Trophoblast cell (in vitro differentiated cells and primary cell): Measurements from ENCODE around the gene RCAN2.

Experiments
- DNase-seq, 2 donors: peaks; one replicate each; pipeline ENCODE4 v3.0.0-alpha.2; 2016
- H2AFZ ChIP-seq: 2 replicates; pipeline ENCODE4 v1.6.1; 2013; ENCODE audit warnings: low read length, moderate library complexity, mild to moderate bottlenecking; ENCODE audit not compliant: insufficient read depth, poor library complexity
- H2AK5ac ChIP-seq: 2 replicates; pipeline ENCODE4 v1.6.1; 2013; ENCODE audit warnings: mild to moderate bottlenecking, low read length
- H2BK120ac ChIP-seq: 2 replicates; pipeline ENCODE4 v1.6.1; 2013; ENCODE audit warnings: low read length, mild to moderate bottlenecking, moderate library complexity; ENCODE audit not compliant: insufficient read depth, poor library complexity
- H2BK12ac ChIP-seq: 2 replicates; pipeline ENCODE4 v1.6.1; 2013; ENCODE audit warnings: mild to moderate bottlenecking, low read length, moderate library complexity
- H2BK5ac ChIP-seq: 2 replicates; pipeline ENCODE4 v1.6.1; 2013; ENCODE audit warnings: low read length, low read depth, moderate library complexity, mild to moderate bottlenecking; ENCODE audit not compliant: poor library complexity
- H3K14ac ChIP-seq: 2 replicates; pipeline ENCODE4 v1.6.1; 2013; ENCODE audit warnings: mild to moderate bottlenecking, low read length
- H3K18ac ChIP-seq: 2 replicates; pipeline ENCODE4 v1.6.1; 2013; ENCODE audit warnings: mild to moderate bottlenecking, low read length
- H3K23ac ChIP-seq: 2 replicates; pipeline ENCODE4 v1.6.1; 2013; ENCODE audit warnings: low read length
- H3K27ac ChIP-seq: 2 replicates; pipeline ENCODE4 v1.5.1; 2013; ENCODE audit warnings: low read depth, mild to moderate bottlenecking, inconsistent platforms, low read length, moderate library complexity
- H3K27me3 ChIP-seq: 2 replicates; pipeline ENCODE4 v1.6.1; 2013; ENCODE audit warnings: inconsistent platforms, mild to moderate bottlenecking, low read length, moderate library complexity; ENCODE audit not compliant: insufficient read depth
- H3K36me3 ChIP-seq, 2 experiments: 1 replicate in 1 of 2; 2 replicates in 1 of 2; pipeline ENCODE4 v1.6.1; 2013; ENCODE audit warnings: low read length in 2 of 2, mild to moderate bottlenecking in 2 of 2, moderate library complexity in 1 of 2; ENCODE audit not compliant: insufficient read depth in 2 of 2, control insufficient read depth in 1 of 2
- H3K4ac ChIP-seq: 2 replicates; pipeline ENCODE4 v1.6.1; 2013; ENCODE audit warnings: low read depth, mild to moderate bottlenecking, low read length, moderate library complexity
- H3K4me1 ChIP-seq, 2 experiments: 1 replicate in 1 of 2; 2 replicates in 1 of 2; pipeline ENCODE4 v1.6.1; 2013; ENCODE audit warnings: low read length in 2 of 2, mild to moderate bottlenecking in 2 of 2, moderate library complexity in 1 of 2; ENCODE audit not compliant: insufficient read depth in 2 of 2, control insufficient read depth in 1 of 2
- H3K4me2 ChIP-seq: 2 replicates; pipeline ENCODE4 v1.6.1; 2013; ENCODE audit warnings: inconsistent platforms, mild to moderate bottlenecking, low read length, moderate library complexity
- H3K4me3 ChIP-seq: 2 replicates; pipeline ENCODE4 v1.5.1; 2013; ENCODE audit warnings: mild to moderate bottlenecking, low read depth, low read length, inconsistent platforms
- H3K79me1 ChIP-seq: one replicate; pipeline ENCODE4 v1.6.1; 2013; ENCODE audit warnings: low read length
- H3K79me2 ChIP-seq: 2 replicates; pipeline ENCODE4 v1.6.1; 2013; ENCODE audit warnings: low read length, mild to moderate bottlenecking; ENCODE audit not compliant: control insufficient read depth, insufficient read depth, poor library complexity
- H3K9ac ChIP-seq: 2 replicates; pipeline ENCODE4 v1.6.1; 2013; ENCODE audit warnings: mild to moderate bottlenecking, low read length
- H3K9me3 ChIP-seq: 2 replicates; pipeline ENCODE4 v1.6.1; 2013; ENCODE audit warnings: low read depth, mild to moderate bottlenecking, control low read depth, inconsistent platforms, low read length; ENCODE audit not compliant: insufficient read depth
- H4K12ac ChIP-seq: 2 replicates; pipeline ENCODE4 v1.6.1; 2013; ENCODE audit warnings: low read depth, mild to moderate bottlenecking, low read length, moderate library complexity
- H4K8ac ChIP-seq: 2 replicates; pipeline ENCODE4 v1.6.1; 2013; ENCODE audit warnings: low read depth, mild to moderate bottlenecking, low read length, moderate library complexity
- H4K91ac ChIP-seq: one replicate; pipeline ENCODE4 v1.6.1; 2013; ENCODE audit warnings: low read depth, mild to moderate bottlenecking, low read length, moderate library complexity
- WGBS: extraction: QIAGEN DNeasy Blood & Tissue Kit; methylation state at CpG from one replicate; pipeline ENCODE4 v1.1.7; 2013; ENCODE audit warnings: missing lambda C conversion rate; ENCODE audit not compliant: insufficient read length, insufficient coverage; ENCODE audit errors: extremely low coverage; 5-methylcytosine and 5-hydroxymethylcytosine counted together

RCAN2 gene

DNA sequence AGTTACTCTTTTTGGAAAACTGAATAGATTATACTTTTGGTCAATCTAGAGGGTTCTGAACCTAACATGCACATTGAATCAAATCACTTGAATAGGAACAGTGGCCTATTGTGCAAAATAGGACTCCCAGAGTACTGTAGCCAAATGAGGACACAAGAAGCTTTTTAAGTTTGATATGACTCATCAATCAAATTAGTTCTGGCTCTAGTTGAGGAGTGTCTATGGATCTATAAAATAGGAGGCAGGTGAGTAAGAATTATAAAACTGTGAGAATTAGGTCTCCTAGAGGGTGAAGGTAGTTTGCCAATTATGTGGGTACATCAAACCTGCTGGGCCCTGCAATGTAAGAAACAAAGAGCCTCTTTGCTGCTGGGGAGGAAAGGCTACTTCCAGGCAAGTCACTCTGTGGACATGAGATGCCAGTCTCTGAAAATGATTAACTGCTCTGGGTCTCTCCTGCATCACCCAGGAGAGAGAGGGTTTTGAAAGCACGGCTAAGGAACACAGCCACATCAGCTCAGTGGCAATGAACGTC lies 112.3 kb downstream of the RCAN2 start:
- Histone ChIP-seq H3K79me1 (no peaks in the 10 kb centered on the region), H4K91ac (no peak overlapping the region), H3K79me2 (no peaks in the 10 kb centered on the region), H2BK12ac (no peak overlapping the region), H3K14ac (no peak overlapping the region), H3K4me2 (no peak overlapping the region), H3K18ac (no peak overlapping the region), H2AFZ (no peak overlapping the region), H2BK5ac (no peak overlapping the region), H4K8ac (no peak overlapping the region), H2BK120ac (no peak overlapping the region), H2AK5ac (no peak overlapping the region), H4K12ac (no peak overlapping the region), H3K9ac (no peak overlapping the region), H3K4ac (no peak overlapping the region), H3K4me1 (peaks cover 0 to 5% of the 10 kb centered on the region in 2 experiments), H3K9me3 (no peaks in the 10 kb centered on the region), H3K4me3 (no peak overlapping the region), H3K27me3 (no peaks in the 10 kb centered on the region), H3K23ac (no peak overlapping the region), H3K27ac (no peak overlapping the region), H3K36me3 (no peaks in the 10 kb centered on the region)
- DNase-seq: no peak
- WGBS: no CpG with 5 or more reads among the region's 2 CpGs

DNA sequence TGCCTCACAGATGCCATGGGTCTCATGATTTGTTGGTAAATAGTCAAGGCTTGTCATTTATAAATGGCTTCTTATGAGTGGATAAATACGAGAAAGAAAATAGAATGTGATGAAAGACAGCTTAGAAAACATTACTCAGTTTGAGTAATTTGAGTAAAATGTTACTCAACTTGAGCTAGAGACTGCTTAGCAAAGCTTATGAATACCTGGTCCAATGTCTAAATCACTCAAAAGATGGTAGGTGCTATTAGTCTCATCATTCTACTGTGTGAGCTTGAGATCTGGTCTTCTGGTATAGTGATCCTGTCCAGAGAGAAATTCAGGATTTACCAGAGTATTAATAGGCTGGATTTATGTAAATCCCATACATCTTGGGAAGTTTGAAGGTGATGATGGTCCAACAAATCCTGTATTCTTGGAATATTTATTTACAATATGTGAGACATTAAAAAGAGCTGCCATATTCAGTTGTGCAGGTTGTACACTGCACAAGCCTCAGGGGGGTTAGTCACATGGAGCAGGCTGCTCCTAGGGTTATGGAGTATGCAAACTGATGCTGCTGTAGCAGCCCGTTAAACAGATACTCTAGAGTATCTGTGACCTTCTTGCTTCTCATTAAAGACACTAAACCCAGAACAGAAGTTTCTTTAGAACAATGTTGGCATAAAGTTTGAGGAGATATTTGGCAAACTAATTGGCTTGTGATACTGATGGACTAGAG lies 112.9 kb downstream of the RCAN2 start:
- Histone ChIP-seq H4K12ac (no peak overlapping the region), H3K9me3 (no peaks in the 10 kb centered on the region), H4K8ac (no peak overlapping the region), H3K4me2 (no peak overlapping the region), H3K14ac (no peak overlapping the region), H2BK5ac (no peak overlapping the region), H3K18ac (no peak overlapping the region), H3K4me3 (no peak overlapping the region), H3K36me3 (no peaks in the 10 kb centered on the region), H2BK120ac (no peak overlapping the region), H3K27ac (no peak overlapping the region), H3K4me1 (peaks cover 0 to 5% of the 10 kb centered on the region in 2 experiments), H2BK12ac (no peak overlapping the region), H2AFZ (no peak overlapping the region), H3K27me3 (no peaks in the 10 kb centered on the region), H3K79me2 (no peaks in the 10 kb centered on the region), H3K9ac (no peak overlapping the region), H3K79me1 (no peaks in the 10 kb centered on the region), H3K23ac (no peak overlapping the region), H3K4ac (no peak overlapping the region), H4K91ac (no peak overlapping the region), H2AK5ac (no peak overlapping the region)
- no peak for DNase-seq
- no CpG with 5 or more reads among the region's 2 CpGs for WGBS

DNA sequence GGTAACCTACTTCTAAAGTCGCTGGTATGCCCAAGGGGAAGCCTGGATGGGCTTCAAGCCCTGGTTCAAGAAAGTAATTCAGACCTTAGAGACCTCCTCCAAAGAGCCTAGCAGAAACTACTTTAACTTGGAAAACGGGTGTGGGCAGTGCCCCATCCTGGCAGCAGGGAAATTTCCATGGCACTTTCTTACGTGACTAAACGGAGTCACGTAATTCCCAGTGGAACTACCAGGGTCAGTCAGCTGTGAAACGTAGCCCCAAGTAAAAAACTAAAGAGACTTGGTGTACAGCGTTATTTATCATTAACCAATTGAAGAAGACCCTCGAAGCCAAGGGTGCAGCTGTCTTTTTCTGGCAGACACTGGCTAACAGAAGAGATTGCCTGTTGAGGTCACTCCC lies 114.0 kb downstream of the RCAN2 start:
- Histone ChIP-seq H3K4me2 (no peak overlapping the region), H3K79me2 (no peaks in the 10 kb centered on the region), H3K27me3 (no peaks in the 10 kb centered on the region), H3K36me3 (no peaks in the 10 kb centered on the region), H2BK12ac (no peak overlapping the region), H2BK120ac (no peak overlapping the region), H2AK5ac (no peak overlapping the region), H3K18ac (no peak overlapping the region), H3K23ac (no peak overlapping the region), H3K9ac (no peak overlapping the region), H2BK5ac (no peak overlapping the region), H3K14ac (no peak overlapping the region), H3K79me1 (no peaks in the 10 kb centered on the region), H3K9me3 (no peaks in the 10 kb centered on the region), H2AFZ (no peak overlapping the region), H3K27ac (no peak overlapping the region), H3K4me3 (no peak overlapping the region), H3K4me1 (peaks cover 0 to 3% of the 10 kb centered on the region in 2 experiments), H4K91ac (no peak overlapping the region), H4K8ac (no peak overlapping the region), H4K12ac (no peak overlapping the region), H3K4ac (no peak overlapping the region)
- WGBS: no CpG with 5 or more reads among the region's 8 CpGs
- no peak for DNase-seq

GRCh38 chr6:46376562-46377061 lies 114.6 kb downstream of the RCAN2 start:
- Histone ChIP-seq H3K4me1 (no peaks in the 10 kb centered on the region), H3K14ac (no peak overlapping the region), H2BK120ac (no peak overlapping the region), H3K9ac (no peak overlapping the region), H2BK12ac (no peak overlapping the region), H2AK5ac (no peak overlapping the region), H3K18ac (no peak overlapping the region), H3K4me3 (no peak overlapping the region), H3K36me3 (no peaks in the 10 kb centered on the region), H4K12ac (no peak overlapping the region), H3K27me3 (no peaks in the 10 kb centered on the region), H4K8ac (no peak overlapping the region), H3K4ac (no peak overlapping the region), H3K79me1 (no peaks in the 10 kb centered on the region), H3K23ac (no peak overlapping the region), H3K4me2 (no peak overlapping the region), H4K91ac (no peak overlapping the region), H2BK5ac (no peak overlapping the region), H3K9me3 (no peaks in the 10 kb centered on the region), H3K27ac (no peak overlapping the region), H3K79me2 (no peaks in the 10 kb centered on the region), H2AFZ (no peak overlapping the region)
- DNase-seq: no peak
- WGBS: no CpG with 5 or more reads among the region's 7 CpGs
